Measurements from ENCODE around the gene ERVFRD-1.
"Not testable (repeated sequence)": the region's sequence is repeated elsewhere in the genome, so short reads cannot be mapped to it uniquely, and the experiment has no call there.

The ERVFRD-1 gene

DNA sequence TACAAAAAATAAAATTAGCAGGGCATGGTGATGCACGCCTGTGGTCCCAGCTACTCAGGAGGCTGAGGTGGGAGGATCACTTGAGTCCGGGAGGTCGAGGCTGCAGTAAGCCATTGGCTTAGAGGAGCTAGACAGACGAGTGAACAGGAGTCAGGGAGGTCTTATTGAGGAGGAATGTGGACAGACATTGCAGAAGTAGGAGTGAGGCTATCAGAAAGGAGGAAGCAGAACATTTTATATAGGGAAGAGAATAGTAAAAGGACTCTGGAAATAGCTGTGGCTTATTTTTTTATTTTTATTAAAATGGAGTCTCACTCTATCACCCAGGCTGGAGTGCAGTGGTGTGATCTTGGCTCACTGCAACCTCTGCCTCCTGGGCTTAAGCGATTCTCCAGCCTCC, 20.4 kb downstream of the ERVFRD-1 start:
- DNase-seq (ENCODE audit: low read depth in 2 of 2), result not testable (repeated sequence)

DNA sequence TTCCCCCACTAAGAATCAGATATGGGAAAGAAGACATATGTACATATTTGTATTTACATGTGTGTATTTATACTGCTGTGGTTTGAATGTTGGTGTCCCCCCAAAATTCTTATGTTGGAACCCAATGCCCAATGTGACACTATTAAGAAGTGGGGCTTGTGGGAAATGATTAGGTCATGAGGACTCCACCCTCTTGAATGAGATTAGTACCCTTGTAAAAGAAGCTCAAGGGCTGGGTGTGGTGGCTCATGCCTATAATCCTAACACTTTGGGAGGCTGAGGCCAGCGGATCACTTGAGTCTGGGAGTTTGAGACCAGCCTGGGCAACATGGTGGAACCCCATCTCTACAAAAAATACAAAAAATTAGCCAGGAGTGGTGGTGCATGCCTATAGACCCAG, 21.8 kb downstream of the ERVFRD-1 start:
- no peak for DNase-seq (ENCODE audit: low read depth in 2 of 2)

DNA sequence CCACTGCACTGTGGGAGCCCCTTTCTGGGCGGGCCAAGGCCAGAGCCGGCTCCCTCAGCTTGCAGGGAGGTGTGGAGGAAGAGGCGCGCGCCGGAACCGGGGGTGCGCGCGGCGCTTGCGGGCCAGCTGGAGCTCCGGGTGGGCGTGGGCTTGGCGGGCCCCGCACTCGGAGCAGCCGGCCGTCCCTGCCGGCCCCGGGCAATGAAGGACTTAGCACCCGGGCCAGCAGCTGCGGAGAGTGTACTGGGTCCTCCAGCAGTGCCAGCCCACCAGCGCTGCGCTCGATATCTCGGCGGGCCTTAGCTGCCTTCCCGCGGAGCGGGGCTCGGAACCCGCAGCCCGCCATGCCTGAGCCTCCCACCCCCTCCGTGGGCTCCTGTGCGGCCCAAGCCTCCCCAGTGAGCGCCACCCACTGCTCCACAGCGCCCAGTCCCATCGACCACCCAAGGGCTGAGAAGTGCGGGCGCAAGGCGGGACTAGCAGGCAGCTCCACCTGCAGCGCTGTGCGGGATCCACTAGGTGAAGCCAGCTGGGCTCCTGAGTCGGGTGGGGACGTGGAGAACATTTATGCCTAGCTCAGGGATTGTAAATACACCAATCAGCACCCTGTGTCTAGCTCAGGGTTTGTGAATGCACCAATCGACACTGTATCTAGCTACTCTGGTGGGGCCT, 24.2 kb downstream of the ERVFRD-1 start:
- not testable (repeated sequence) for DNase-seq (ENCODE audit: low read depth in 2 of 2)

DNA sequence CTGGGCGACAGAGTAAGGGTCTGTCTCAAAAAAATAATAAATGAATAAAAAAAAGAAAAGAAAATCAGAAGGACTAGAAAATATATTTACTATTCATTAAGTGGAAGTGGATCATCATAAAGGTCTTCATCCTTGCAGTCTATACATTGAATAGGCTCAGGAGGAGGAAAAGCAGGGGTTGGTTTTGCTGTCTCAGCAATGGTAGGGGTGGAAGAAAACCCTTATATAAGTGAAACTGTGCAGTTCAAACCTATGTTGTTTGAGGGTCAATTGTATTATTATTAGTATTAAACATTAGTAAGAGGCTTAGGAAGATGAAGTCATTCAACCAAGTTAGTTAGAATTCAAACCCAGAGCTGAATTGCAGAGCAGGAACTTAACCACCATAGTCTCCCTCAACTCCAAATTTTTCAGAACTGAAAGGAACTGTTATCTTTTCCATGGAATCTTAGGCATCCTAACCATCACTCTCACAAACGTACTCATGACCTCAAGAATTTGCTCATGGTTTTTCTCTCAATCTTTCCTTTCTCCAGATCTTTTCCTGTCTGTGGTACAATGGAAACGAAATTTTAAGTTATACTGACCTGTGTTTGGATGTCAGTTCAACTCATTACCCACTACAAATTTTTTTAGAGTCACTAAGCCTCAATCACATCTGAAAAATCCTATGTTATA, 25.6 kb downstream of the ERVFRD-1 start:
- DNase-seq (ENCODE audit: low read depth in 2 of 2), result no peak

DNA sequence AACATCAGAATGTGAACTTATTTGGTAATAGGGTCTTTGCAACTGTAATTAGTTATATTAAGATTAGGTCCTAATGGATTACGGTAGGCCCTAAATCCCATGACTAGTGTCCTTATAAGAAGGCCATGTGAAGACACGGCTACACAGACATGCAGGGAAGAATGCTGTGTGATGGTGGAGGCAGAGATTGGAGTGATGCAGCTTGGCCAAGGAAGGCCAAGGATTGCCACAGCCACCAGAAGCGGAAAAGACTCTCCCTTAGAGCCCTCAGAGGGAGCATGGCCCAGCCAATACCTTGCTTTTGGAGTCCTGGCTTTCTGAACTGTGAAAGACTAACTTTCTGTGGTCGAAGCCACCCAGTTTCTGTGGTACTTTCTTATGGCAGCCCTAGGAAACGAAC, 27.6 kb downstream of the ERVFRD-1 start:
- no peak for DNase-seq (ENCODE audit: low read depth in 2 of 2)

DNA sequence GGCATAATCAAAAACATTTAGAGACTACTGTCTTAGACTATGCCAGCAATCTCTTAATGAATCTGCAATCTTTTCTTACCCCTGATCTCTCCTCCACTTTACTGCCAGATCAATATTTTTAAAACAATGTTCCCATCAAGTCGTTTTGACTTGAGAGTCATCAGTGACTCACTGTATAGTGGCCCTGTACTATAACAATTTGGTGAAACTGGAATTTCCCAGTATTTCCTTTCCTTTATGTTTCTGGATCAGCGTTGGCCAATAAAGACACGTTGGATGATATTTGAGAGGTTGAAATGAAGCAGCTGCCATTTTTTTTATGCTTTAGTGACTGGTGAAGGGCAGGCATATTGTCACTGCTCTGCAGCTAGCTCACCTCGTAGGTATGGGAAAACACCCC, 28.0 kb downstream of the ERVFRD-1 start:
- no peak for DNase-seq (ENCODE audit: low read depth in 2 of 2)

DNA sequence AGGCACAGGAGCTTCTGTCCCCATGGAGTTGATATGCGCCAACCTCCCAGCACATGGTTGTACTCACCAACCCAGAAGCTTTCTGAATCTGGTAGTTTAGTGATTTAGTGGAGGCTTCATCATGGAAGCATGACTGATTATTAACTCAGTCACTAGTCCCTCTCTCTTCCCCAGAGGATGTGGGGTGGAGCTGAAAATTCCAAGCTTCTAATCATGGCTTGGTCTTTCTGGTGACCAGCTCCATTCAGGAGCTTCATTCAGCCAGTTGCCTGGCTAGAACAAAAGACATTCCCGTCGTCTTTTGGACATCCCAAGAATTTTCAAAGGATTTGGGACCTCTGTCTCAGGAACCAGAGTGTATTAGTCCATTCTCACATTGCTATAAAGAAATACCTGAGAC, 31.2 kb downstream of the ERVFRD-1 start:
- DNase-seq (ENCODE audit: low read depth in 2 of 2), result no peak

DNA sequence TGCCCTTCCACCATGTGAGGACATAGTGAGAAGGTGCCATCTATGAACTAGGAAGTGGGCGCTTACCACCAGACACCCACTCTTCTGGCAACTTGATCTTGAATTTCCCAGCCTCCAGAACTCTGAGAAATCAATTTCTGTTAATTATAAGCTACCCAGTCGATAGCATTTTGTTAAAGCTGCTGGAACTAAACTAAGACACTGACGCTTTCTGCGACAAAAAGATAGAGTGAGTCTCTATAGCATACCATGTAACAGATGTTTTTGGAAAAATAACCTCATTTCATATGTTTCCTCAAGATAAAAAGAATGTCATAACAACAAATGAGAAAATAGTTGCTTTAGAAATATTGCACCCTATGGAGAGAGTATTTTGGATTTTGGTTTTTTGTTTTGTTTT, 33.3 kb downstream of the ERVFRD-1 start:
- no peak for DNase-seq (ENCODE audit: low read depth in 2 of 2)

DNA sequence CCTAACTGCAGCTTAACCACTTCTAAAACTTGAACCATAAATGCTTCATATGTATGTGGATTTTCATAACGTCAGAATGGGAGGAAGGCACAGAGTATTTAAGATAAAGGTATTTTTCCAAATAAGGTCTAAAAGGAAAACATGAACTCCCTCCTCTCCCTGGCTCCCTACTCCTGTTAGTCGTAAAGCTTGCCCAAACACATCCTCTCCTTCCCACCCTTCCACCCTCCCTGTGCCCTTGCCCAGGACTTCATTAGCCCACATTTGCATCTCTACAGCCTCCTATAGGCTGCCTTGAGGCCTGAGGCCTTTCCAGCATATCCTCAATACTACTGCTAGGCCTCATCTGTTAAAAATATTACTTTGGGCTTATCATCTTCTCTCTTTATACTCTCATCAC, 35.0 kb downstream of the ERVFRD-1 start:
- DNase-seq (ENCODE audit: low read depth in 2 of 2), result no peak

DNA sequence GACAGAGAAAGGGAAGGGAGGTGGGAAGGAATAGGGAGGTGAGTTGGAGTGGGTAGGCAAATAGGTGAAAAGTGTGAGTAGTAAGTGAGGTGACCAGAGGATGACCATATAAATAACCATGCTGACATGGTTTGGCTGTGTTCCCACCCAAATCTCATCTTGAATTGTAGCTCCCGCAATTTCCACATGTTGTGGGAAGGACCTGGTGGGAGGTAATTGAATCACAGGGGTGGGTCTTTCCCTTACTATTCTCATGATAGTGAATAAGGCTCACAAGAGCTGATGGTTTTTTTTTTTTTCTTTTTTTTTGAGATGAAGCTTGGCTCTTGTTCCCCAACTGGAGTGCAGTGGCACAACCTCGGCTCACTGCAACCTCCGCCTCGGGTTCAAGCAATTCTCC, 39.4 kb downstream of the ERVFRD-1 start:
- no peak for DNase-seq (ENCODE audit: low read depth in 2 of 2)

DNA sequence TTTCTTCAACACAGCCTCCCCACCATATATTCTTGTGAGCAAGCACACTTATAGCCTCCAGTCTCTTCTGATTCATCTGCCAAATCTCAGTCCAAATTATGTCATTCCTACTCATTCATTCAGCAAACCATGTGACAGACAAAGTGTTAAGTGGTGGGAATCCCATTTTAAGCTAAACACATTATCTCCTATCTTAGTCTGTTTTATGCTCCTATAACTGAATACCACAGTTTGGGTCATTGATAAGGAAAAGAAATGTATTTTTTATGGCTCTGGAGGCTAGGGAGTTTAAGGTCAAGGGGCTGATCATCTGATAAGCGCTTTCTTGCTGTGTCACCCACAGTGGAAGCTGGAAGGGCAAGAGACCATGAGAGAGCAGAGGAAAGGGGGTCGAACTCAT, 41.8 kb downstream of the ERVFRD-1 start:
- no peak for DNase-seq (ENCODE audit: low read depth in 2 of 2)

DNA sequence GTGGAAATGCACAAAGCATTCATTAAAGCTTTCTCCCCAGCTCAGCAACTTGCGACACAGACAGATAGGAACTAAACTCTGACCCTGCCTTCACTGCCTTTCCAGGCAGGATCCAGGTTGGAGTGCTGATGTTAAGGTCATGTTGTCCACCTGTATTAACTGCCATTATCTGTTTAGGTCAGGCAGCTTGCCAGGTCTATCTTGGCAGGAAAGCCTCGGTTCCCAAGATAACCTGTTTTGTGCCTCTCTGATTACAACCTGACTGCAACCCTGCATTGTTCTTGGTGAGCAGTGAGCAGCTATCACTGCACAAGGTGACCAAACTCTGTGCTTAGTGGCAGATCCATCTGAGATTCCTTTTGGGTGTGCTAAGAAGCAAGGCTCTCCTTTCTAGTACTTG, 44.2 kb downstream of the ERVFRD-1 start:
- DNase-seq (ENCODE audit: low read depth in 2 of 2), result no peak

DNA sequence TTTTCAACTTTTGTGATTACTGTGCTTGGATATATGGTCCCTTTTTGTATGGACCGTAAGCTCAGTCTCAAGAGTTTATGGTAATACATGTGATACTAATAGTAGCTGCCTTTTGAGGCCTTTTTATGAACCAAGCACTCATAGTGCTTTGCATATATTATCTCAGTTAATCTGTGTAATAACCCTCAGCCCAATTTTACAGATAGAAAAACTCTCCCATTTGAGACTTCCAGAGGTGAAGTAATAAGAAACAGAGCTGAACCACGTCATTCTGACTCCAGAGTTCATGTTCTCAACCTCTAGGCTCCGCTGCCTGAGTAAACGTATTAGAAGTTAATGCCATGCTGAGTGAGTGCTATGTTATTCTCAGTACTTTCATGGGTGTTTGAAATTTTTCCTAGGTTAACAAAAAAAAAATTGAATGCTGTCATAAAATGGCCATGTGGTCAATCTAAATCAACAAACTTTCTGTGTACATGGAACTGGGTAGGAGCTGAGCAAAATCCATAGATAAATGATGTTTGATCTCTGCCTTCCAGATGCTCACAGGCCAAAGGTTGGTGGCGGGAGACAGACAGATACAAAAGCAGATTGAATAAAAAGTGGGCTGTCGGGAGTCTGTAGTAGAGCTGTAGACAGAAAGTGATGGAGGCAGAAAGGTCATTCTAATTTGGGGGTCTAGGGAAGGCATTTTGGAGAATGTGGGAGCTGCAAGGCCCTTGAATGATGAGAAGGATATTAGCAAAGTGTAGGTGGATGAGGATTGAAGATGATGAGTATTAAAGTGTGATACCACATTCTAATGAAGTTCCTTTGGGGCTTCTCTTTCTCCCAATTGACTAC, 44.8 kb downstream of the ERVFRD-1 start:
- DNase-seq (ENCODE audit: low read depth in 2 of 2), result no peak

DNA sequence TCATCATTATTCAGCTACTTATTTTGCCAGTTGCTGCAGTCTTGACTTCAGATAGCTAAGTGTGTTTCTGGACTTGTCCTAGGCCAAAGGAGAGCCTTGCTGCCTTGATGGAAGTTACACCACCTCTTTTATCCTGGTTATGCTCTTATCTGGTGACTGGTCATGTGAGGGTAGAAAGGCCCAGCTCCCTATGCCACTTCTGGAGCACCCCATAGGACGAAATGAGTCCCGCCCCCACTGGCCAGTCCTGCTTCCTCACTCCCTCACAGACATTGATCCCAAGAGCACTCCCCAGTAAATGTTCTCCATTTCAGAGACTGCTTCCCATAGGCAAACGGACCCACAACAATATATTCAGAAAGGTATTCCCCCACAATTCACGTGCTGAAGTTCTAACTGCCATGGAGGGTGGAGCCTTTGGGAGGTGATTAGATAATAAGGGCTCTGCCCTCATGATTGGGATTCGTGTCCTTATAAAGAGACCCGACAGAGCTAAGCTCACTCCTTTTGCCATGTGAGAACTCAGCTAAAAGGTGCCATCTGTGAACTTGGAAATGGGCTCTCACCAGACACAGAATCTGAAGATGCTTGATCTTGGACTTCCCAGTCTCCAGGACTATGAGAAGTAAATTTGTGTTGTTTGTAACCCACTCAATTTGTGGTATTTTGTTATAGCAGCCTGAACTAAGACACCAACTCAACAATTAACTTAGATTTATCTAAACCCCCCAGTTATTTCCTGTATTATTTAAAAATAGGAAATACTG, 45.9 kb downstream of the ERVFRD-1 start:
- DNase-seq (ENCODE audit: low read depth in 2 of 2), result no peak

DNA sequence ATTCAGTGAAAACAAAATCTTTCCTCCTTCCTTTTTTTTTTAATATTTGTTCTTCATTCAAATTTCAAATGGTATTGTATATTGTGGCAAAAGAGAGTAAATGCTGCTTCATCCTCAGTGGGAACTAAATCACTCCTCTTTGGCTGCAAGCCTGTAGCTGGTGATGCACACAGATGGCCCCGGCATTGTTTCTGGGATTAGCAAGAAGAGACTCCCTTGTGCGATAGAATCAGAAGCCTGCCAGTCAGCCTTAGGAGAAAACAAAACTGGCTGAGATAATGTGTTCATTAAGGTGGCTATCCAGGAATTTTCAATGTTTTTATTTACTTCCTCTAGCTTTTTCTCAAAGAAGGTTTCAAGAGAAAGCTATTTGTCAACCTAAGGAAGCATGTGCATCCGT, 46.7 kb downstream of the ERVFRD-1 start:
- DNase-seq (ENCODE audit: low read depth in 2 of 2), result no peak

DNA sequence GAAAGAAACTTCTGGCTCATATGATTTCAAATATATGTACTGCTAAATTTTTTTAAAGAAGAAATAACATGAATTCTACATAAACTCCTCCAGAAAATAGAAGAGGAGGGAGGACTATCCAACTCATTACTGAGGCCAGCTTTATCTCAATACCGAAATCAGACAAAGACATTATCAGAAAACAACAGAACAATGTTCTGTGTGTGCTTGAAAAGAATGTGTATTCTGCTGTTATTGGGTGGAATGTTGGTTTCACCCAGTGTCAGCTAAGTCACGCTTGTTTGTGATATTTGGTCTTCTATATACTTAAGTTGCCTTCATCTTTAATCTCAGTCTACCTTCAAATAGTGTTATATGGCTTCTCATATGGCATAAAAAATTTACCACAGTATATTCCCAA, 48.8 kb downstream of the ERVFRD-1 start:
- no peak for DNase-seq (ENCODE audit: low read depth in 2 of 2)

DNA sequence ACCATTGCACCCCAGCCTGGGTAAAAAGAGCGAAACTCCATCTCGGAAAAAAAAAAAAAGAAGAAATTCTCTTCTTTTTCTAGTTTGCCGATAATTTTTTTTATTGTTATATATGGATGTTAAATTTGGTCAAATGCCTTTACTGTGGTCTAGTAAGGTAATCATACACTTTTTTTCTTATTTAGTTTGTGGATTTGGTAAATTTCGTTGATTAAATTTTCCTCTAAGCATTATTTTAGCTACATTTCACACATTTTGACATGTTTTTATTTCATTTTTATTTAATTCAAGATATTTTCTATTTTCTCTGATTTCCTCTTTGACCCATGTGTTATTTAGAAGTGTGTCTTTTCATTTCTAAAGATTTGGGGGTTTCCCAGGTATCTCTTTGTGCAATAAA, 49.4 kb downstream of the ERVFRD-1 start:
- no peak for DNase-seq (ENCODE audit: low read depth in 2 of 2)

DNA sequence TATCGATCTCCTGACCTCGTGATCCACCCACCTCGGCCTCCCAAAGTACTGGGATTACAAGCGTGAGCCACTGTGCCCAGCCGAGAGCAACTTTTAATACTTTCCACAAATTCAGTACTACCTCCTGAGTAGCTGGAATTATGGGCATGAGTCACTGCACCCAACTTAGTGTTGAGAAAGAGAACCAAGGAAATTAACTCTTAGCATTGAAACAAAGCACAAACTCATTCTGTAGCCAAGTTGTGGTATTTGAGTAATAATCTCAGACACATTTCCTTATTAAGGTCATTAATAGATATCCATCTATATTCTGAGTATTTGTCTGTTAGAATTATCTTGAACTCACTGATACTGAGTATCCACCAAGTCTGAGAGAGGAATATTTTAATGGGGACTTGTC, 53.1 kb downstream of the ERVFRD-1 start:
- DNase-seq (ENCODE audit: low read depth in 2 of 2), result no peak

DNA sequence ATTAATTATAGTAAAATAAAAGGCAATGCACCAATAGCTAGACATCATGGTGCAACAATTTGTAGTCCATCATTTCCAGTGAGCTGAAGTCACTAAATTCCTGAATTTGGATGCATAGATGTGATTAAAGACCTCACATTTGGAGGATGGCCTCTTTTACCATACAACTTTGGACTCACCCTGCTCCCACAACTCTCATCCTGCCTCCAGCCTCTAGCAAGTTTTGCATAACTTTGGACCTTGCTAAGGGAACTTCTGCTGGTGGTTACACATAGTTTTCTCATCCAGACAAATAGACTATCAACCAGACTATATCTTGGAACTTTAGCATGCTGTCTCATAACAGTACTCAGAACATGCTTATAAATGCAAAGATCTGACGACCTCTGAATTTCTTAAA, 54.7 kb downstream of the ERVFRD-1 start:
- no peak for DNase-seq (ENCODE audit: low read depth in 2 of 2)

DNA sequence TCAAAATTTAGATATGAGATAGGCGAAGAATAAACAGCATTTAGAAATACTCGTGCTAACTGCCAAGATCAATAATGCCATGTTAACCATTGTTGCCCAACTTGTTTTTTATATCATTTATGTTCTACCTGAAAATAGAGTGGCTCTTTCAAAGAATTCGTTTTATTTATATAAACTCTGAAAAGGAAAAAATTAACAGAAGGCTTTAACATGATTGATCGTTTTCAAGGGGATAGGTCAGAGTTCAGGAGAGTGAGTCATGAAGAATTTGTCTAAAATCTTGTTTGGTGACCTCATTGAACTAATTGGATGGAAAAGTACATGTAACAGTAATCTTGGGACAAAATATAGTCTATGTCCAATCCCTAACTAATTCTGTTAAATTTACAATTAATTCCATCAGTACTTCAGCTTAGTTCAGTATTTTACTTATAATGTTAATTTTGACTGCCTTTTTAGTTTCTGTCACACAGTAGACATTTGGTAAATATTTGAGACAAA, 56.3 kb downstream of the ERVFRD-1 start:
- no peak for DNase-seq (ENCODE audit: low read depth in 2 of 2)

DNA sequence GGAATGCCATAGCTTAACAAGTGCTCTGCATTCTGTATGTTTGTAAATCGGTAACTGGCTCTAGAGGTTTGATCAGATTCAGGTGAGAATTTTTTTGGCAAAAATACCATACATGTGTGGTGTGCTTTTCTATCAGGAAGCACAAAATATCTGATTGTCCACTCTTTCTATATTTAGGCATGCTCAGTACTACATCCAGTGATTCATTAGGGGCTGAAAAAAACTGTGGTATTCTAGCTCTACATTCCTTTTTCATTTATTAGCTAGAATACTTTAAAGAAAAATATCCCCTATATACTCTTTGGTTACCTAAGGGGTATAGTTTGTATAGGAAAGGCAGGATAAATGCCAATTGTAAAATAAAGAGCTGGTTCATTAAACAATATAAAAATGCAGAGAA, 56.8 kb downstream of the ERVFRD-1 start:
- no peak for DNase-seq (ENCODE audit: low read depth in 2 of 2)

DNA sequence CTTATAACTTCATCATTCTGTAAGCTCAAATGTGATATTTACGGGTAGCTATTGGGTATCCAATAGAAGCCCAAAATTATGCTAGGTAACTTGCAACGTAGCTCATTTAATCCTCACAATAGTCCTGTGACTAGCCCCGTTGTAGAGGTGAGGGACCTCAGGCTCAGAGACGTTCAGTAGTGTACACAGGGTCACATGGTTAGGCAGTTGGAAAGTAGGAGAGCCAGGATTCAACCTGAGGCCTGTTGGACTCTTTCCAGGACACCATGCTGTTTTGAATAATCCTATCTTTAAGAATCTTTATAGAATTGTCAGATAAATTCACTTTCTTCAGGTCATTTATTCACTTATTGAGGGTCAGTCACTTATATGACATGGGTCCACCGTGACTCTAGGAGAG, 58.2 kb downstream of the ERVFRD-1 start:
- DNase-seq (ENCODE audit: low read depth in 2 of 2), result no peak

Data from stimulated activated CD8-positive, alpha-beta memory T cell treated with anti-CD3 and anti-CD28 coated beads, Interleukin-15, amount 100 ng/mL, for 4 hours (primary cell).